K562 (cell line): ENCODE measurements around the gene GRAMD4. TPM values are rescaled to one million over a fixed set of nuclear protein-coding genes. Genes with fewer than 3 reads are reported as not detected.

Source experiments
- ATAC-seq: fragments of 200-7000 bp; cut with Tn5 transposase; 3 replicates; pipeline ENCODE4 v1.9.1; 2020; ENCODE audit warnings: moderate library complexity
- BruUV-seq: library from RNA; stranded (reverse); fragments of 400-500 nt; replicated peaks from 2 replicates; lab custom pipeline; 2021; lab: Mats Ljungman, UMichigan
- CTCF ChIA-PET: fragments of 300-600 bp; formaldehyde crosslinking; extraction: SDS; loops from one replicate; lab custom pipeline; 2021; ENCODE audit warnings: low intra/inter-chr PET ratio; lab: Yijun Ruan, JAX
- POLR2A ChIA-PET: fragments of 300-600, 350-650 bp; sonication (Branson Sonifier 250); formaldehyde crosslinking; extraction: SDS; loops from one replicate; lab custom pipeline; 2021; ENCODE audit warnings: antibody characterized with exemption, inconsistent platforms; lab: Yijun Ruan, JAX
- DNase-seq, 4 experiments: peaks; one replicate each; pipeline versions ENCODE4 v3.0.0 to v3.0.0-alpha.2; 2011 to 2018; ENCODE audit warnings: low spot score in 3 of 4, mixed read lengths in 3 of 4; ENCODE audit errors: extremely low read depth in 1 of 4
- FAIRE-seq: peaks from 2 replicates; lab custom pipeline; 2011; peaks lifted over from hg19 to GRCh38; lab: Jason Lieb, UNC
- H2AFZ ChIP-seq: 2 replicates; pipeline ENCODE4 v1.6.0; 2011; ENCODE audit warnings: low read depth, low read length, control low read depth, inconsistent platforms
- H3K27ac ChIP-seq: fragments of 200-600 bp; 3 replicates; pipeline ENCODE4 v1.8.0; 2011; ENCODE audit warnings: low read depth, mild to moderate bottlenecking, control low read depth, inconsistent platforms, low read length, moderate library complexity, mixed read lengths; ENCODE audit errors: extremely low read depth
- H3K27me3 ChIP-seq, 2 experiments: fragments of 300-600 bp in 1 of 2; 2 replicates in 1 of 2; 3 replicates in 1 of 2; pipeline versions ENCODE4 v1.6.0 to v1.8.0; 2011; ENCODE audit warnings: inconsistent platforms in 2 of 2, low read length in 2 of 2, mild to moderate bottlenecking in 1 of 2, mixed read lengths in 1 of 2, moderate library complexity in 1 of 2; ENCODE audit not compliant: control insufficient read depth in 2 of 2, insufficient read depth in 2 of 2
- H3K36me3 ChIP-seq: fragments of 300-600 bp; 3 replicates; pipeline ENCODE4 v1.8.0; 2011; ENCODE audit warnings: mild to moderate bottlenecking, low read length, inconsistent platforms; ENCODE audit not compliant: control insufficient read depth, insufficient read depth
- H3K4me1 ChIP-seq, 2 experiments: fragments of 200-600 bp in 1 of 2; replicated peaks in 1 of 2; 2 replicates in 1 of 2; 3 replicates in 1 of 2; pipeline versions ENCODE4 v1.5.1 to v1.8.0; 2011; ENCODE audit warnings: inconsistent platforms in 2 of 2, low read length in 2 of 2, mild to moderate bottlenecking in 1 of 2, mixed read lengths in 1 of 2, moderate library complexity in 1 of 2; ENCODE audit not compliant: control insufficient read depth in 2 of 2, insufficient read depth in 2 of 2
- H3K4me2 ChIP-seq: 2 replicates; pipeline ENCODE4 v1.6.1; 2011; ENCODE audit warnings: low read length, control low read depth, inconsistent platforms, mixed read lengths; ENCODE audit not compliant: insufficient read depth
- H3K4me3 ChIP-seq: fragments of 200-600 bp; sonication (generic), shearing (Covaris generic); 2 replicates; pipeline ENCODE4 v1.5.1; 2016; ENCODE audit warnings: control low read depth, inconsistent platforms
- H3K79me2 ChIP-seq: fragments of 200-600 bp; 3 replicates; pipeline ENCODE4 v1.8.0; 2011; ENCODE audit warnings: low read length, inconsistent platforms; ENCODE audit not compliant: control insufficient read depth, insufficient read depth
- H3K9ac ChIP-seq, 2 experiments: 2 replicates each; pipeline versions ENCODE4 v1.6.0 to v1.6.1; 2011; ENCODE audit warnings: low read depth in 2 of 2, low read length in 2 of 2, control low read depth in 1 of 2, inconsistent platforms in 1 of 2, mild to moderate bottlenecking in 1 of 2, mixed read lengths in 1 of 2; ENCODE audit not compliant: insufficient read depth in 1 of 2
- H3K9me1 ChIP-seq: one replicate; pipeline ENCODE4 v1.6.0; 2011; ENCODE audit warnings: inconsistent platforms, mild to moderate bottlenecking, low read length, moderate library complexity; ENCODE audit not compliant: control insufficient read depth, insufficient read depth
- H3K9me3 ChIP-seq: replicated peaks from 2 replicates; pipeline ENCODE4 v1.5.1; 2011; ENCODE audit warnings: low read depth, low read length, inconsistent platforms; ENCODE audit not compliant: control insufficient read depth, insufficient read depth
- H4K20me1 ChIP-seq: replicated peaks from 2 replicates; pipeline ENCODE4 v1.6.1; 2011; ENCODE audit warnings: low read length, inconsistent platforms, mixed read lengths; ENCODE audit not compliant: control insufficient read depth, insufficient read depth
- CEBPG ChIP-seq, 3 experiments: fragments of 200-800 bp in 1 of 3; sonication (Bioruptor generic) in 1 of 3; sonication (generic) in 1 of 3; formaldehyde crosslinking in 1 of 3; IDR thresholded peaks in 2 of 3; conservative IDR thresholded peaks in 1 of 3; 2 replicates each; pipeline versions ENCODE4 v1.6.1 to v1.8.0; 2016 to 2022; ENCODE audit warnings: missing compliant biosample characterization in 2 of 3, missing genetic modification characterization in 2 of 3, mild to moderate bottlenecking in 1 of 3, missing genetic modification reagents in 1 of 3
- HDAC3 ChIP-seq: fragments of 450-650 bp; IDR thresholded peaks from 2 replicates; pipeline ENCODE4 v1.6.1; 2018; ENCODE audit warnings: borderline replicate concordance, mild to moderate bottlenecking, moderate library complexity; ENCODE audit not compliant: partially characterized antibody
- KDM5B ChIP-seq: fragments of 200-600 bp; sonication (generic); IDR thresholded peaks from 2 replicates; pipeline ENCODE4 v1.6.1; 2012; ENCODE audit warnings: low read depth, mild to moderate bottlenecking, moderate library complexity, low read length, control low read depth, inconsistent platforms; ENCODE audit not compliant: insufficient replicate concordance
- MEF2D ChIP-seq: conservative IDR thresholded peaks from 2 replicates; pipeline ENCODE4 v1.6.1; 2016; ENCODE audit warnings: low read depth, missing genetic modification characterization, missing compliant biosample characterization
- NR1H2 ChIP-seq: sonication (generic); formaldehyde crosslinking; IDR thresholded peaks from 2 replicates; pipeline ENCODE4 v1.4.0; 2020; ENCODE audit warnings: mild to moderate bottlenecking, missing genetic modification reagents
- NR4A1 ChIP-seq, 2 experiments: fragments of 250-450 bp in 1 of 2; fragments of 450-650 bp in 1 of 2; sonication (Bioruptor Pico) in 1 of 2; IDR thresholded peaks; 2 replicates each; pipeline versions ENCODE4 v1.4.0 to v1.6.1; 2016 to 2020; ENCODE audit warnings: mild to moderate bottlenecking in 2 of 2, missing compliant biosample characterization in 1 of 2, missing genetic modification characterization in 1 of 2, moderate library complexity in 1 of 2
- PTTG1 ChIP-seq: fragments of 450-650 bp; IDR thresholded peaks from 2 replicates; pipeline ENCODE4 v1.6.1; 2016; ENCODE audit warnings: low read depth, mild to moderate bottlenecking, missing genetic modification characterization, missing compliant biosample characterization
- ZNF140 ChIP-seq: fragments of 250-450 bp; sonication (Bioruptor Pico); IDR thresholded peaks from 2 replicates; pipeline ENCODE4 v1.8.0; 2021; ENCODE audit warnings: moderate library complexity, mild to moderate bottlenecking, inconsistent platforms
- WGBS: fragments of 100-300 bp; shearing (Covaris generic); methylation state at CpG from one replicate; pipeline ENCODE4 v1.1.6; 2016; ENCODE audit warnings: low coverage, mixed read lengths; ENCODE audit not compliant: insufficient coverage; ENCODE audit errors: missing lambda C conversion rate; 5-methylcytosine and 5-hydroxymethylcytosine counted together
- in situ Hi-C: fragments of 300-500 bp; cut with MboI; formaldehyde crosslinking; loops from 4 replicates; pipeline ENCODE4 v1.15.0; 2018; ENCODE audit warnings: inconsistent platforms, mixed read lengths
- intact Hi-C: fragments of 100-400 bp; cut with micrococcal nuclease; formaldehyde crosslinking; loops from 2 replicates; pipeline ENCODE4 v1.14.2; 2022
- polyA plus RNA-seq, 8 experiments: library from polyadenylated mRNA; depleted of rRNA in 4 of 8; stranded (reverse) in 5 of 8; unstranded in 3 of 8; fragments of >200 nt; fragmentation: Nextera tagmentation in 2 of 8; fragmentation: Illumina TruSeq in 1 of 8; extraction: Ambion mirVana in 2 of 8; extraction: Trizol in 1 of 8; gene quantifications; 2 replicates each; pipeline versions ENCODE4 v1.2.1 to v1.2.3, GENCODE V29; 2011 to 2014; ENCODE audit warnings: inconsistent platforms in 1 of 8, missing spikeins in 1 of 8
- total RNA-seq, 7 experiments: library from RNA; depleted of rRNA in 6 of 7; stranded (reverse); fragments of >200 nt in 6 of 7; fragmentation: Illumina TruSeq in 2 of 7; extraction: Trizol in 2 of 7; gene quantifications; 2 replicates each; pipeline versions ENCODE4 v1.2.1 to v1.2.3, GENCODE V29; 2011 to 2021; ENCODE audit warnings: low replicate concordance in 1 of 7
- TF ChIP-seq, protein P1 (sequence below): IDR thresholded peaks from 3 replicates; pipeline ENCODE4 v1.6.1; 2011; ENCODE audit warnings: borderline replicate concordance, mild to moderate bottlenecking; ENCODE audit not compliant: insufficient read length, insufficient read depth
- TF ChIP-seq, protein P2 (sequence below): fragments of 250-450 bp; sonication (Bioruptor Pico); IDR thresholded peaks from 2 replicates; pipeline ENCODE4 v1.5.0; 2021; ENCODE audit warnings: mild to moderate bottlenecking, borderline replicate concordance

GRAMD4 gene
- total and polyA plus RNA-seq, 9 of the 15 experiments (the other 6 are each of a cell fraction or from before 2014, with no cell fraction given), result 0.18 to 44.8 (median 18.6) TPM

DNA sequence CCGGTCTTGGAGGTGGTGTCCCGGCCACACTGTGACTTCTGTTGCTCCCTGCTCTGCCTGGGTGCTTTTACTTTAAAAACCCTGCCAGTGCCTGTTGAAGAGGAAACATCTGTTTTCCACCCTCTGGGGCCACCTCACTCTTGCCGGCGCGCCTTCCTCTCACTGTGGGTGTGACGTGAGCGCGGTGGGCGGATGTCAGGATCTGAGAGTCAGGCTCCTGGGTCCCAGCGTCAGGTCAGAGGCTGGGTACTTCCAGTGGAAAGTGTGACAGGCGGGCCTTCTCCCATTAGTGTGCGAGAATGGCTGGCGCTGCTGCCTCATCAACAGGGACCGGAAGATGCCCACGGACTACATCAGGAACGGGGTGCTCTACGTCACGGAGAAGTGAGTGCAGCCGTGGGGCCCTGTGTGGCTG is 54.2 kb downstream of the GRAMD4 start:
- H3K79me2 ChIP-seq, result no peaks in the 10 kb centered on the region
- H3K4me1 ChIP-seq, result peaks cover 0 to 18% of the 10 kb centered on the region in 2 experiments; a peak in 2 of 5 replicates
- H3K27ac ChIP-seq, result no peak overlapping the region
- ATAC-seq (no peak), FAIRE-seq (no peak), DNase-seq (no peak)
- H3K4me3 ChIP-seq, result no peak overlapping the region
- no peaks in the 10 kb centered on the region; the same call in 1 of the 2 replicates for H4K20me1 ChIP-seq
- no peaks in the 10 kb centered on the region for H3K9me1 ChIP-seq
- H3K36me3 ChIP-seq, result peaks cover 36% of the 10 kb centered on the region; the same call in 1 of the 3 replicates
- 90% methylated on average over 11 of the region's 19 CpGs for WGBS
- intact Hi-C loops, result no loop called here
- no peaks in the 10 kb centered on the region for H3K9me3 ChIP-seq
- no peaks in the 10 kb centered on the region for H3K27me3 ChIP-seq
- ChIA-PET CTCF (no interaction called here), POLR2A (no interaction called here)
- TF ChIP-seq KDM5B, result no peak
- TF ChIP-seq, protein P1, sequence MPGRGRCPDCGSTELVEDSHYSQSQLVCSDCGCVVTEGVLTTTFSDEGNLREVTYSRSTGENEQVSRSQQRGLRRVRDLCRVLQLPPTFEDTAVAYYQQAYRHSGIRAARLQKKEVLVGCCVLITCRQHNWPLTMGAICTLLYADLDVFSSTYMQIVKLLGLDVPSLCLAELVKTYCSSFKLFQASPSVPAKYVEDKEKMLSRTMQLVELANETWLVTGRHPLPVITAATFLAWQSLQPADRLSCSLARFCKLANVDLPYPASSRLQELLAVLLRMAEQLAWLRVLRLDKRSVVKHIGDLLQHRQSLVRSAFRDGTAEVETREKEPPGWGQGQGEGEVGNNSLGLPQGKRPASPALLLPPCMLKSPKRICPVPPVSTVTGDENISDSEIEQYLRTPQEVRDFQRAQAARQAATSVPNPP, result no peak
- no TSS peak for BruUV-seq
- H3K9ac ChIP-seq, result no peak overlapping the region
- in situ Hi-C loops, result loop anchor here (10.0 kb wide), 1 partner anchor 110 kb away; no protein-coding TSS in a partner anchor
- no peak overlapping the region for H2AFZ ChIP-seq
- H3K4me2 ChIP-seq, result no peak overlapping the region

DNA sequence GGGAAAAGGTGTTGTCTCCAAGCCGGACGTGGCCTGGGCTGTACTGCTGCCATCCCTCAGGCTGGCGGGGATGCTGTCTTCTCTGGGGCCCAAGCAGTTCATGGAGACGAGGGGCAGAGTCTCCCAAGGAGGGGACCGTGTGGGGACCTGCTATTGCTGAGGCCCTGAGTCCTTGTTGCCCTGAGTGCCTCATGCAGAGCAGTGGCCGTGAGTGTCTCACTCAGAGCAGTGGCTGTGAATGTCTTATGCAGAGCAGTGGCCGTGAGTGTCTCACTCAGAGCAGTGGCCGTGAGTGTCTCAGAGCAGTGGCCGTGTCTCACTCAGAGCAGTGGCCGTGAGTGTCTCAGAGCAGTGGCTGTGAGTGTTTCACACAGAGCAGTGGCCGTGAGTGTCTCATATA is 54.7 kb downstream of the GRAMD4 start:
- BruUV-seq, result no TSS peak
- in situ Hi-C loops, result loop anchor here (10.0 kb wide), 1 partner anchor 110 kb away; no protein-coding TSS in a partner anchor
- 84% methylated on average over 9 of the region's 11 CpGs for WGBS
- Histone ChIP-seq H3K27me3 (no peaks in the 10 kb centered on the region), H2AFZ (no peak overlapping the region), H3K9ac (no peak overlapping the region; a peak in 1 of 4 replicates), H3K36me3 (peaks cover 36% of the 10 kb centered on the region; the same call in 1 of the 3 replicates), H3K4me3 (no peak overlapping the region), H4K20me1 (no peaks in the 10 kb centered on the region; the same call in 1 of the 2 replicates), H3K4me2 (no peak overlapping the region), H3K4me1 (peaks cover 0 to 18% of the 10 kb centered on the region in 2 experiments; a peak in 2 of 5 replicates), H3K9me1 (no peaks in the 10 kb centered on the region), H3K9me3 (no peaks in the 10 kb centered on the region), H3K27ac (no peak overlapping the region), H3K79me2 (no peaks in the 10 kb centered on the region)
- DNase-seq (no peak), FAIRE-seq (no peak), ATAC-seq (no peak)
- intact Hi-C loops, result no loop called here
- CTCF ChIA-PET, result no interaction called here
- POLR2A ChIA-PET, result no interaction called here
- no peak for TF ChIP-seq HDAC3
- TF ChIP-seq CEBPG (CRISPR knock-in tag; IDR thresholded peaks at IDR 0.05), result no peak
- TF ChIP-seq CEBPG (tag; conservative IDR thresholded peaks at IDR 0.05 in 1 of 2, IDR thresholded peaks at IDR 0.05 in 1 of 2), result no peak
- TF ChIP-seq, protein P2, sequence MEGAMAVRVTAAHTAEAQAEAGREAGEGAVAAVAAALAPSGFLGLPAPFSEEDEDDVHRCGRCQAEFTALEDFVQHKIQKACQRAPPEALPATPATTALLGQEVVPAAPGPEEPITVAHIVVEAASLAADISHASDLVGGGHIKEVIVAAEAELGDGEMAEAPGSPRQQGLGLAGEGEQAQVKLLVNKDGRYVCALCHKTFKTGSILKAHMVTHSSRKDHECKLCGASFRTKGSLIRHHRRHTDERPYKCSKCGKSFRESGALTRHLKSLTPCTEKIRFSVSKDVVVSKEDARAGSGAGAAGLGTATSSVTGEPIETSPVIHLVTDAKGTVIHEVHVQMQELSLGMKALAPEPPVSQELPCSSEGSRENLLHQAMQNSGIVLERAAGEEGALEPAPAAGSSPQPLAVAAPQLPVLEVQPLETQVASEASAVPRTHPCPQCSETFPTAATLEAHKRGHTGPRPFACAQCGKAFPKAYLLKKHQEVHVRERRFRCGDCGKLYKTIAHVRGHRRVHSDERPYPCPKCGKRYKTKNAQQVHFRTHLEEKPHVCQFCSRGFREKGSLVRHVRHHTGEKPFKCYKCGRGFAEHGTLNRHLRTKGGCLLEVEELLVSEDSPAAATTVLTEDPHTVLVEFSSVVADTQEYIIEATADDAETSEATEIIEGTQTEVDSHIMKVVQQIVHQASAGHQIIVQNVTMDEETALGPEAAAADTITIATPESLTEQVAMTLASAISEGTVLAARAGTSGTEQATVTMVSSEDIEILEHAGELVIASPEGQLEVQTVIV (CRISPR knock-in tag), result no peak
- TF ChIP-seq MEF2D (tag), result no peak
- TF ChIP-seq ZNF140 (CRISPR knock-in tag), result no peak
- no peak for TF ChIP-seq PTTG1
- no peak for TF ChIP-seq NR4A1 (CRISPR knock-in tag; IDR thresholded peaks at IDR 0.05)
- no peak for TF ChIP-seq NR4A1 (tag; IDR thresholded peaks at IDR 0.05)
- no peak for TF ChIP-seq NR1H2 (CRISPR knock-in tag)
